HepG2 (cell line): ENCODE results near the gene ZCCHC10. TPM values are rescaled to one million over a fixed set of nuclear protein-coding genes. Genes with fewer than 3 reads are reported as not detected.

Experiments used
- AGO1 ChIP-seq: fragments of 200-400 bp; formaldehyde crosslinking; IDR thresholded peaks from 2 replicates; pipeline ENCODE4 v1.6.1; 2017; ENCODE audit warnings: mild to moderate bottlenecking, low read depth, low read length, moderate library complexity; ENCODE audit not compliant: poor library complexity, severe bottlenecking
- ATF7 ChIP-seq, 2 experiments: fragments of 450-650 bp in 1 of 2; sonication (generic) in 1 of 2; formaldehyde crosslinking in 1 of 2; IDR thresholded peaks; 2 replicates each; pipeline versions ENCODE4 v1.4.0 to v1.6.1; 2016 to 2020; ENCODE audit warnings: antibody characterized with exemption in 1 of 2, mild to moderate bottlenecking in 1 of 2, missing genetic modification reagents in 1 of 2
- ERF ChIP-seq: IDR thresholded peaks from 2 replicates; pipeline ENCODE4 v1.6.1; 2018; ENCODE audit warnings: missing biosample characterization, missing genetic modification reagents
- GPN1 ChIP-seq: sonication (generic); formaldehyde crosslinking; IDR thresholded peaks from 2 replicates; pipeline ENCODE4 v1.5.1; 2020; ENCODE audit warnings: missing genetic modification reagents, borderline replicate concordance
- HNRNPL ChIP-seq: fragments of 200-400 bp; formaldehyde crosslinking; IDR thresholded peaks from 2 replicates; pipeline ENCODE4 v1.6.1; 2017; ENCODE audit warnings: mild to moderate bottlenecking, low read depth, low read length
- MIXL1 ChIP-seq: IDR thresholded peaks from 2 replicates; pipeline ENCODE4 v1.6.1; 2016
- NCOR1 ChIP-seq: fragments of 200-600 bp; sonication (generic); IDR thresholded peaks from 2 replicates; pipeline ENCODE4 v1.7.0; 2017; ENCODE audit warnings: antibody characterized with exemption, low read length, borderline replicate concordance
- NFKBIZ ChIP-seq: IDR thresholded peaks from 2 replicates; pipeline ENCODE4 v1.6.1; 2018; ENCODE audit warnings: missing genetic modification reagents, missing compliant biosample characterization
- PHF8 ChIP-seq: sonication (generic); formaldehyde crosslinking; IDR thresholded peaks from 2 replicates; pipeline ENCODE4 v1.5.0; 2020; ENCODE audit warnings: missing genetic modification reagents
- SKI ChIP-seq: fragments of 450-650 bp; IDR thresholded peaks from one replicate; pipeline ENCODE4 v1.6.1; 2018; ENCODE audit warnings: mild to moderate bottlenecking; ENCODE audit not compliant: partially characterized antibody
- SMC3 ChIP-seq: IDR thresholded peaks from 2 replicates; pipeline ENCODE4 v1.6.1; 2011; ENCODE audit warnings: low read length, improper control_type of control experiment
- SP1 ChIP-seq, 2 experiments: fragments of 450-650 bp in 1 of 2; sonication (generic) in 1 of 2; formaldehyde crosslinking in 1 of 2; IDR thresholded peaks; 2 replicates each; pipeline versions ENCODE4 v1.4.0 to v1.6.1; 2016 to 2020; ENCODE audit warnings: missing genetic modification reagents in 1 of 2
- THAP8 ChIP-seq: sonication (generic); formaldehyde crosslinking; IDR thresholded peaks from 2 replicates; pipeline ENCODE4 v1.5.1; 2020; ENCODE audit warnings: missing genetic modification reagents, mild to moderate bottlenecking, borderline replicate concordance
- ZBTB20 ChIP-seq: sonication (generic); formaldehyde crosslinking; IDR thresholded peaks from 2 replicates; pipeline ENCODE4 v1.8.1; 2023; ENCODE audit warnings: missing genetic modification reagents, low read depth, mild to moderate bottlenecking, borderline replicate concordance
- ZFX ChIP-seq: sonication (generic); formaldehyde crosslinking; IDR thresholded peaks from 2 replicates; pipeline ENCODE4 v1.4.0; 2020; ENCODE audit warnings: mild to moderate bottlenecking, low read depth, missing genetic modification reagents, moderate library complexity
- ZFY ChIP-seq: sonication (generic); formaldehyde crosslinking; IDR thresholded peaks from 2 replicates; pipeline ENCODE4 v1.4.0; 2020; ENCODE audit warnings: missing genetic modification reagents
- ZNF101 ChIP-seq: sonication (generic); formaldehyde crosslinking; IDR thresholded peaks from 2 replicates; pipeline ENCODE4 v1.4.0; 2020; ENCODE audit warnings: mild to moderate bottlenecking, low read depth, missing genetic modification reagents, borderline replicate concordance
- ZNF3 ChIP-seq: IDR thresholded peaks from 2 replicates; pipeline ENCODE4 v1.7.0; 2017; ENCODE audit warnings: inconsistent platforms
- ZNF329 ChIP-seq: sonication (generic); formaldehyde crosslinking; IDR thresholded peaks from 2 replicates; pipeline ENCODE4 v1.9.0; 2021; ENCODE audit warnings: low read depth, mild to moderate bottlenecking, missing genetic modification reagents
- ZNF446 ChIP-seq: sonication (generic); formaldehyde crosslinking; IDR thresholded peaks from 2 replicates; pipeline ENCODE4 v1.5.0; 2020; ENCODE audit warnings: mild to moderate bottlenecking, missing genetic modification reagents
- ZNF460 ChIP-seq: sonication (generic); formaldehyde crosslinking; IDR thresholded peaks from 2 replicates; pipeline ENCODE4 v1.5.1; 2020; ENCODE audit warnings: missing genetic modification reagents, mild to moderate bottlenecking, borderline replicate concordance
- ZNF704 ChIP-seq: sonication (generic); formaldehyde crosslinking; IDR thresholded peaks from 2 replicates; pipeline ENCODE4 v1.8.1; 2023; ENCODE audit warnings: mild to moderate bottlenecking, inconsistent platforms, moderate library complexity, missing genetic modification reagents, borderline replicate concordance
- ZNF839 ChIP-seq: sonication (generic); formaldehyde crosslinking; IDR thresholded peaks from 2 replicates; pipeline ENCODE4 v1.4.0; 2020; ENCODE audit warnings: missing genetic modification reagents, mild to moderate bottlenecking, borderline replicate concordance
- polyA plus RNA-seq, 8 experiments: library from polyadenylated mRNA; depleted of rRNA in 3 of 8; stranded (reverse) in 7 of 8; unstranded in 1 of 8; fragments of >200 nt; fragmentation: Illumina TruSeq in 4 of 8; extraction: Trizol in 4 of 8; gene quantifications; 2 replicates each; pipeline versions ENCODE4 v1.2.1 to v1.2.3, GENCODE V29; 2011 to 2016; ENCODE audit warnings: low read depth in 4 of 8, missing spikeins in 1 of 8, mixed read lengths in 1 of 8; ENCODE audit not compliant: insufficient read depth in 1 of 8
- total RNA-seq, 5 experiments: library from RNA; depleted of rRNA; stranded (reverse); fragments of >200 nt; fragmentation: Illumina TruSeq; extraction: Trizol; gene quantifications; 2 replicates each; pipeline ENCODE4 v1.2.3, GENCODE V29; 2016; ENCODE audit warnings: low read depth in 1 of 5
- TF ChIP-seq, protein P1 (sequence below): sonication (generic); formaldehyde crosslinking; IDR thresholded peaks from 2 replicates; pipeline ENCODE4 v1.8.0; 2022; ENCODE audit warnings: missing genetic modification reagents, mild to moderate bottlenecking, moderate library complexity, borderline replicate concordance
- TF ChIP-seq, protein P2 (sequence below): sonication (generic); formaldehyde crosslinking; IDR thresholded peaks from 2 replicates; pipeline ENCODE4 v1.4.0; 2020; ENCODE audit warnings: missing genetic modification reagents

ZCCHC10 gene
- total and polyA plus RNA-seq, 2 of the 13 experiments (the other 11 are each of a cell fraction or from before 2014, with no cell fraction given) = 40.7 to 48.2 TPM

DNA sequence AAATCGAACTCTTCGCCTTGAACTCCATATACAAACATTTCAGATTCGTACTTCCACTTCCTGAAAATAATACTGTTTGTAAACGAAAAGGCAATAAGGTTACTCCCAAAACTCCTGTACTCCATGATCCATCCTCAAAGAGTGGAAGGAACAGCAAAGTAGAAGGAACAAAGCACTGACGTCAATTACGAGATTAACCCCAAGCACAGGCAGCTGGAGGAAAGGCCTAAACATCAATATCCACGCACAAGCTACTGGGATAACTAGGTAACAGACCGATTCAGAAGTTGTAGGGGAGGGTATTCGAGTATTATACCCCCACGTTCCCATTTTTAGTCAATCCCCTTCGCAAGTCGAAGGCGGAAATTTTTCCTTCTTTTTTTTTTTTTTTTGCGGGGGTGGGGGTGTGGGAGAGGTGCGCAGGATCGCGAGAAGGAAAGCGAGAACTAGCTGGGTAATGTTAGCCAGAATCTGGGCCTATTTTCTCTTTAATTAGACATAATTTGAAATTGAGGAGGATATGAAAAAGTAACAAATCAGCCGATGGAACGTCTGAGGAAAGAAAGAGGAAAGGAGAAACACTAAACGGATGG lies 63.8 kb downstream of the ZCCHC10 start (continued):
- TF ChIP-seq, protein P1, sequence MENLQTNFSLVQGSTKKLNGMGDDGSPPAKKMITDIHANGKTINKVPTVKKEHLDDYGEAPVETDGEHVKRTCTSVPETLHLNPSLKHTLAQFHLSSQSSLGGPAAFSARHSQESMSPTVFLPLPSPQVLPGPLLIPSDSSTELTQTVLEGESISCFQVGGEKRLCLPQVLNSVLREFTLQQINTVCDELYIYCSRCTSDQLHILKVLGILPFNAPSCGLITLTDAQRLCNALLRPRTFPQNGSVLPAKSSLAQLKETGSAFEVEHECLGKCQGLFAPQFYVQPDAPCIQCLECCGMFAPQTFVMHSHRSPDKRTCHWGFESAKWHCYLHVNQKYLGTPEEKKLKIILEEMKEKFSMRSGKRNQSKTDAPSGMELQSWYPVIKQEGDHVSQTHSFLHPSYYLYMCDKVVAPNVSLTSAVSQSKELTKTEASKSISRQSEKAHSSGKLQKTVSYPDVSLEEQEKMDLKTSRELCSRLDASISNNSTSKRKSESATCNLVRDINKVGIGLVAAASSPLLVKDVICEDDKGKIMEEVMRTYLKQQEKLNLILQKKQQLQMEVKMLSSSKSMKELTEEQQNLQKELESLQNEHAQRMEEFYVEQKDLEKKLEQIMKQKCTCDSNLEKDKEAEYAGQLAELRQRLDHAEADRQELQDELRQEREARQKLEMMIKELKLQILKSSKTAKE (CRISPR knock-in tag) = no peak
- TF ChIP-seq ZFY = no peak
- no peak for TF ChIP-seq ERF
- no peak for TF ChIP-seq SP1 (IDR thresholded peaks at IDR 0.05)
- no peak for TF ChIP-seq SP1 (CRISPR knock-in tag; IDR thresholded peaks at IDR 0.05)
- TF ChIP-seq ZNF446 (CRISPR knock-in tag) = no peak
- no peak for TF ChIP-seq ZNF839 (CRISPR knock-in tag)
- TF ChIP-seq ZBTB20 (CRISPR knock-in tag) = no peak
- TF ChIP-seq ATF7 (IDR thresholded peaks at IDR 0.05) = 0 out of 2 replicates have a peak, but pooled peaks have one; percentile 14
- TF ChIP-seq ATF7 (CRISPR knock-in tag; IDR thresholded peaks at IDR 0.05) = no peak
- TF ChIP-seq, protein P2, sequence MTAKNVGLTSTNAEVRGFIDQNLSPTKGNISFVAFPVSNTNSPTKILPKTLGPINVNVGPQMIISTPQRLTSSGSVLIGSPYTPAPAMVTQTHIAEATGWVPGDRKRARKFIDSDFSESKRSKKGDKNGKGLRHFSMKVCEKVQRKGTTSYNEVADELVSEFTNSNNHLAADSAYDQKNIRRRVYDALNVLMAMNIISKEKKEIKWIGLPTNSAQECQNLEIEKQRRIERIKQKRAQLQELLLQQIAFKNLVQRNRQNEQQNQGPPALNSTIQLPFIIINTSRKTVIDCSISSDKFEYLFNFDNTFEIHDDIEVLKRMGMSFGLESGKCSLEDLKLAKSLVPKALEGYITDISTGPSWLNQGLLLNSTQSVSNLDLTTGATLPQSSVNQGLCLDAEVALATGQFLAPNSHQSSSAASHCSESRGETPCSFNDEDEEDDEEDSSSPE (CRISPR knock-in tag) = no peak
- 0 out of 2 replicates have a peak, but pooled peaks have one; percentile 36 for TF ChIP-seq MIXL1 (CRISPR knock-in tag)
- no peak for TF ChIP-seq ZNF3 (CRISPR knock-in tag)
- TF ChIP-seq PHF8 (CRISPR knock-in tag) = no peak
- no peak for TF ChIP-seq ZNF329 (CRISPR knock-in tag)
- TF ChIP-seq AGO1 = no peak
- TF ChIP-seq NFKBIZ (CRISPR knock-in tag) = no peak
- TF ChIP-seq NCOR1 = no peak
- TF ChIP-seq ZNF101 (CRISPR knock-in tag) = no peak
- TF ChIP-seq SMC3 = no peak
- no peak for TF ChIP-seq HNRNPL
- TF ChIP-seq ZNF460 (CRISPR knock-in tag) = no peak
- TF ChIP-seq ZFX (CRISPR knock-in tag) = no peak
- TF ChIP-seq GPN1 (CRISPR knock-in tag) = no peak
- TF ChIP-seq SKI = no peak
- TF ChIP-seq THAP8 (CRISPR knock-in tag) = no peak
- TF ChIP-seq ZNF704 (CRISPR knock-in tag) = no peak
